OCI-LY3 (cell line): ENCODE results near the gene MYCN.

Experiments used
- H2AFZ ChIP-seq: fragments of 200-600, 300-600 bp; shearing (Covaris generic); 2 replicates; pipeline ENCODE4 v1.6.0; 2014; ENCODE audit warnings: antibody characterized with exemption, low read depth, low read length
- H3K27ac ChIP-seq: fragments of 200-600, 300-600 bp; sonication (generic); 2 replicates; pipeline ENCODE4 v1.5.1; 2014; ENCODE audit warnings: mild to moderate bottlenecking, low read length, moderate library complexity, mixed read lengths
- H3K27me3 ChIP-seq: fragments of 200-600, 300-600 bp; sonication (generic); 2 replicates; pipeline ENCODE4 v1.6.1; 2014; ENCODE audit warnings: low read depth, low read length, mixed read lengths
- H3K36me3 ChIP-seq: fragments of 200-600, 300-600 bp; sonication (generic); replicated peaks from 2 replicates; pipeline ENCODE3; 2014; ENCODE audit warnings: low read depth, low read length, mixed read lengths
- H3K4me1 ChIP-seq: fragments of 300-600, 200-600 bp; sonication (generic); 2 replicates; pipeline ENCODE4 v1.6.1; 2014; ENCODE audit warnings: low read length, mixed read lengths
- H3K4me2 ChIP-seq: fragments of 200-600, 300-600 bp; sonication (generic); 2 replicates; pipeline ENCODE4 v1.6.1; 2014; ENCODE audit warnings: low read length, mixed read lengths
- H3K4me3 ChIP-seq: fragments of 300-600, 200-600 bp; sonication (generic); 2 replicates; pipeline ENCODE4 v1.5.1; 2014; ENCODE audit warnings: antibody characterized with exemption, mild to moderate bottlenecking, low read length, moderate library complexity
- H3K79me2 ChIP-seq: fragments of 300-600, 200-600 bp; shearing (Covaris generic); 2 replicates; pipeline ENCODE4 v1.6.1; 2014; ENCODE audit warnings: mild to moderate bottlenecking, low read length, mixed read lengths
- H3K9ac ChIP-seq: fragments of 300-600, 200-600 bp; shearing (Covaris generic); 2 replicates; pipeline ENCODE4 v1.6.0; 2014; ENCODE audit warnings: mild to moderate bottlenecking, low read length, moderate library complexity
- H3K9me3 ChIP-seq: fragments of 200-600, 300-600 bp; shearing (Covaris generic); 2 replicates; pipeline ENCODE4 v1.6.1; 2014; ENCODE audit warnings: low read length, mixed read lengths; ENCODE audit not compliant: insufficient read depth
- H4K20me1 ChIP-seq: fragments of 200-600, 300-600 bp; sonication (generic); 2 replicates; pipeline ENCODE4 v1.6.1; 2016; ENCODE audit warnings: low read length, mixed read lengths; ENCODE audit not compliant: insufficient read depth
- EZH2phosphoT487 ChIP-seq: fragments of 200-600 bp; shearing (Covaris generic); IDR thresholded peaks from 2 replicates; pipeline ENCODE4 v1.6.1; 2018; ENCODE audit warnings: antibody characterized with exemption, mixed run types, low read depth
- TF ChIP-seq, protein P1 (sequence below): fragments of 200-600, 300-600 bp; sonication (generic); IDR thresholded peaks from 2 replicates; pipeline ENCODE4 v1.5.1; 2014; ENCODE audit warnings: antibody characterized with exemption, low read length, low read depth

Gene MYCN

DNA sequence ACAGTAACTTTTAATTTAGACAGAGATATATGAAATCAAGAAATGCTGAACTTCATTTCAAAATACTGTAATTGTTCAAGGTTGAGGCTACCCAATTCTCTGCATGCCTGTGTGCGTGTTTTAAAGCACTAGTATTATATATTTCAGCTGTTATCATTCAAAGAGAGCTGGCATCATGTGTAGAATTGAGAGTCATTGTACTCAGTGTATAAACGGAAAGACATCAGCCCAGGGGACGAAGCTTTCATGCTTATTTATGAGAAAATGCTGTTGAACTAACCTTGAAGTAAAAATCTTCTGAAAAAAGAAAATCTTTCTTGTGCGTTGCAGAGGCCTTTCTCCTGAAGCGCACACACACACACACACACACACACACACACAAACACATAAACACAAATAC is 48.4 kb downstream of the MYCN start:
- no peaks in the 10 kb centered on the region for H3K4me1 ChIP-seq
- no peaks in the 10 kb centered on the region for H3K36me3 ChIP-seq
- no peak overlapping the region for H3K4me3 ChIP-seq
- H3K4me2 ChIP-seq = no peak overlapping the region
- no peaks in the 10 kb centered on the region for H4K20me1 ChIP-seq
- no peaks in the 10 kb centered on the region for H3K27me3 ChIP-seq
- H3K9me3 ChIP-seq = no peaks in the 10 kb centered on the region
- H3K9ac ChIP-seq = no peak overlapping the region
- H3K79me2 ChIP-seq = no peaks in the 10 kb centered on the region
- H3K27ac ChIP-seq = no peak overlapping the region
- H2AFZ ChIP-seq = no peak overlapping the region
- TF ChIP-seq, protein P1, sequence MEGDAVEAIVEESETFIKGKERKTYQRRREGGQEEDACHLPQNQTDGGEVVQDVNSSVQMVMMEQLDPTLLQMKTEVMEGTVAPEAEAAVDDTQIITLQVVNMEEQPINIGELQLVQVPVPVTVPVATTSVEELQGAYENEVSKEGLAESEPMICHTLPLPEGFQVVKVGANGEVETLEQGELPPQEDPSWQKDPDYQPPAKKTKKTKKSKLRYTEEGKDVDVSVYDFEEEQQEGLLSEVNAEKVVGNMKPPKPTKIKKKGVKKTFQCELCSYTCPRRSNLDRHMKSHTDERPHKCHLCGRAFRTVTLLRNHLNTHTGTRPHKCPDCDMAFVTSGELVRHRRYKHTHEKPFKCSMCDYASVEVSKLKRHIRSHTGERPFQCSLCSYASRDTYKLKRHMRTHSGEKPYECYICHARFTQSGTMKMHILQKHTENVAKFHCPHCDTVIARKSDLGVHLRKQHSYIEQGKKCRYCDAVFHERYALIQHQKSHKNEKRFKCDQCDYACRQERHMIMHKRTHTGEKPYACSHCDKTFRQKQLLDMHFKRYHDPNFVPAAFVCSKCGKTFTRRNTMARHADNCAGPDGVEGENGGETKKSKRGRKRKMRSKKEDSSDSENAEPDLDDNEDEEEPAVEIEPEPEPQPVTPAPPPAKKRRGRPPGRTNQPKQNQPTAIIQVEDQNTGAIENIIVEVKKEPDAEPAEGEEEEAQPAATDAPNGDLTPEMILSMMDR = no peak
- no peak for TF ChIP-seq EZH2phosphoT487

DNA sequence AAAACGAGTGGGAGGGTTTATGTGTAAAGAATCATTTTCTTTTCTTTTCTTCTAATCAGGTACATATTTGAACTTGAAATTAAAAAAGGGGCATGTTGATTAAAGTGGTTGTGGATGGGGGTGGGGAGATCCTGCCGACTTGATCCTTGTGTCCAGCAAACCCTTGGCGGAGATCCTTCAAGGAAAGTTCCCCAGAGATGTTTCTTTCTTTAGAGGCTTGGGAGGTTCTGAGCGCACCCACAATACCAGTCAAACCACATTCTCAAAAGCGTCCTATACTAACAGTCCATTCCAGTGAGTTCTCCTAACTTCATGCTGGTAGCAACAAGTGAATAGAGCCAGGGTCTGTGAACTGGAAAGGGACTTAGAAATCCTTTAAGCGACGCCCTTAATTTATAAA is 49.2 kb downstream of the MYCN start:
- no peaks in the 10 kb centered on the region for H3K4me1 ChIP-seq
- H3K4me3 ChIP-seq = no peak overlapping the region

DNA sequence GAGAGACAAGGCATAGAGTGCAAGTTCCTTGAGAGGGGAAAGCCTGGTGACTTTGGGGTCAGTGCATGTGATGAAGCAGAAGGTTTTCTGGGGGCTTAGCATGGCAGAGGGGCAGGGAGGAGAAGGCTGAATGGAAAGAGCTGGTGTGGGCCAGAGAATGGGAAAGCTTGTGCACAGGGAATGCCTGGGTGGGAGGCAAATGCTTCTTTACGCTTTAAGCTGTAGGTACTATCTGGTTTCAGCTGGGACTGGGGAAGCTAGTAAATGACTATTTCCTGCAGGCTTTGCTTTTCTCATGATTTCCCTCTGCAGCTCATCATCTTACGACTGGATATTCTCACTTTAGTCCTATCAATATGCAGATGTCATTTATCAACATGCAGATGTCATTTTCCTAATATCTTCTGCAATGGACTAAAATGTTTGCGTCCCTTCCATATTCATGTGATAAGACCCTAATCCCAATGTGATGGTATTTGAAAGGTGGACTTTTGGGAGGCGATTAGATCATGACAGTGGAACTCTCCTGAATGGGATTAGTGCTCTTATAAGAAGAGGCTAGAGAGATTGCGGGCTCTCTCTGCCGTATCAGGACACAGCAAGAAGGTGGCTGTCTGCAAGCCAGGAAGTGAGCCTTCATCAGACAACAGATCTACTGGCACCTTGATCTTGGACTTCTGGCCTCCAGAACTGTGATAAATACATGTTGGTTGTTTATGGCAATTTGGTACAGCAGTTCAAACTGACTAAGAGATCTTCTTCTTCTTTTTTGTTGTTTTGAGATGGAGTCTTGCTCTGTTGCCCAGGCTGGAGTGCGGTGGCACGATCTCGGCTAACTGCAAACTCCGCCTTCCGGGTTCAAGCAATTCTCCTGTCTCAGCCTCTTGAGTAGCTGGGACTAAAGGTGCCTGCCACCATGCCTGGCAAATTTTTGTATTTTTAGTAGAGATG is 50.1 kb downstream of the MYCN start:
- Histone ChIP-seq H3K9ac (no peak overlapping the region), H3K4me2 (no peak overlapping the region), H3K9me3 (no peaks in the 10 kb centered on the region), H3K27me3 (no peaks in the 10 kb centered on the region; the same call in 1 of the 2 replicates), H4K20me1 (no peaks in the 10 kb centered on the region), H3K79me2 (no peaks in the 10 kb centered on the region), H2AFZ (no peak overlapping the region), H3K27ac (no peak overlapping the region), H3K4me3 (no peak overlapping the region), H3K36me3 (no peaks in the 10 kb centered on the region), H3K4me1 (no peaks in the 10 kb centered on the region)
- TF ChIP-seq EZH2phosphoT487 = no peak
- TF ChIP-seq, protein P1 = no peak

More for the DNA sequence above, 49.2 kb downstream of the MYCN start:
- Histone ChIP-seq H3K4me2 (no peak overlapping the region), H2AFZ (no peak overlapping the region), H3K79me2 (no peaks in the 10 kb centered on the region), H4K20me1 (no peaks in the 10 kb centered on the region), H3K27ac (no peak overlapping the region), H3K27me3 (no peaks in the 10 kb centered on the region), H3K9ac (no peak overlapping the region), H3K36me3 (no peaks in the 10 kb centered on the region), H3K9me3 (no peaks in the 10 kb centered on the region)
- TF ChIP-seq, protein P1 = no peak
- no peak for TF ChIP-seq EZH2phosphoT487

DNA sequence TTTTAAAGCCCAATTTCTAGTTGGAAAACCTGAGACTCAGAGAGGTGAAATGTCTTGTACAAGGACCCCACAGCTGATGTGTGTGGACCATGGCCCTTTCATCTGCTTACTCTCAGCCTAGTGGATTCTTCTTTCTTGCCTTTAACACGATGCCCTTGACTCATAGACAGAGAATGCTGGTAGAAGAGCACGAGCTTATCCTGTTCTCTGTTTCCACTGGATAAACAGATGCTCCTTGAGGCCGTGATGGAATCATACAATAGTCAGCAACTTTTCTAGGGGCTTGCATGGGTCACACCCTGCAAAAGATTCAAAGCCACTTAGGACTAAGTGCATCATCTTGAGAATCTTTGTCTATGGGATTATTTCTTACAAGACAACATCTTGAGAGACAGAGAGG is 50.9 kb downstream of the MYCN start:
- Histone ChIP-seq H3K79me2 (no peaks in the 10 kb centered on the region), H3K36me3 (no peaks in the 10 kb centered on the region), H3K4me1 (no peaks in the 10 kb centered on the region), H3K9ac (no peak overlapping the region), H3K27me3 (no peaks in the 10 kb centered on the region; the same call in 1 of the 2 replicates), H3K27ac (no peak overlapping the region), H3K4me3 (no peak overlapping the region), H2AFZ (no peak overlapping the region), H3K9me3 (no peaks in the 10 kb centered on the region), H4K20me1 (no peaks in the 10 kb centered on the region), H3K4me2 (no peak overlapping the region)
- TF ChIP-seq, protein P1 = no peak
- no peak for TF ChIP-seq EZH2phosphoT487
